ENCODE data around the gene TESMIN. TPM values are rescaled to one million over a fixed set of nuclear protein-coding genes. Genes with fewer than 3 reads are reported as not detected.

TESMIN gene
- total and polyA plus RNA-seq, 8 donors = 1.0 to 16.3 (median 3.3) TPM

DNA sequence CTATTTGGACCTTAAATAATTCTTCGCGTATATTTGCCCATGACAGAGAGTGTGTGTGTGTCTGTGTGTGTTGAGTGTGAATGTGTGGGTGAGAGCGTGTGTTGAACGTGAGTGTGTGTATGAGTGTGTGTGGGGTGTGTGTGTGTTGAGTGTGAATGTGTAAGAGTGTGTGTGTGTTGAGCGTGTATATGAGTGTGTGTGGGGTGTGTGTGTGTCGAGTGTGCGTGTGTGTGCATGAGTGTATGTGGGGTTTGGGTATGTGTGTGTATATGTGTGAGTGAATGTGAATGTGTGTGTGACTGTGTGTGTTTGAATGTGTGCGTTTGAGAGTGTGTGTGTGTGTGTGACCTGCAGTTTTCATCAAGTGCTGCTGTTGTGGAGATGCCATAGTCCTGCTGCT, 40.2 kb downstream of the TESMIN start:
- H3K36me3 ChIP-seq = no peaks in the 10 kb centered on the region
- TF ChIP-seq CTCF (IDR thresholded peaks at IDR 0.05) (no peak), POLR2AphosphoS5 (IDR thresholded peaks at IDR 0.05) (no peak), POLR2A (IDR thresholded peaks at IDR 0.05) (no peak), EP300 (IDR thresholded peaks at IDR 0.05) (no peak)
- no peak overlapping the region for H3K27ac ChIP-seq
- H3K27me3 ChIP-seq = peaks cover 0 to 7% (median 3%) of the 10 kb centered on the region in 3 donors
- no peak overlapping the region for H3K4me3 ChIP-seq
- H3K4me1 ChIP-seq = peaks cover 0 to 4% (median 0%) of the 10 kb centered on the region in 4 donors
- intact Hi-C loops (cut with DNase I; ENCODE audit: low total_unique reads) = no loop called here
- DNase-seq = no peak
- 91 to 95% (median 95%) methylated on average over 8 of the region's 8 CpGs for WGBS, 5 donors
- H3K9me3 ChIP-seq = no peaks in the 10 kb centered on the region

- no peak for DNase-seq
- H3K4me1 ChIP-seq = peaks cover 0 to 4% (median 0%) of the 10 kb centered on the region in 4 donors
- H3K9me3 ChIP-seq = no peaks in the 10 kb centered on the region
- no peak for TF ChIP-seq CTCF (IDR thresholded peaks at IDR 0.05)
- TF ChIP-seq EP300 (IDR thresholded peaks at IDR 0.05) = no peak
- TF ChIP-seq POLR2A (IDR thresholded peaks at IDR 0.05) = no peak
- TF ChIP-seq POLR2AphosphoS5 (IDR thresholded peaks at IDR 0.05) = no peak
- no peak overlapping the region for H3K4me3 ChIP-seq
- no peaks in the 10 kb centered on the region for H3K36me3 ChIP-seq
- no peak overlapping the region for H3K27ac ChIP-seq
- 80 to 87% (median 84%) methylated on average over 11 of the region's 11 CpGs for WGBS, 5 donors
- H3K27me3 ChIP-seq = peaks cover 0 to 5% (median 3%) of the 10 kb centered on the region in 3 donors
- intact Hi-C loops (cut with DNase I; ENCODE audit: low total_unique reads) = no loop called here
Measured at GRCh38 chr11:68710409-68710808, 40.9 kb downstream of the TESMIN start.

DNA sequence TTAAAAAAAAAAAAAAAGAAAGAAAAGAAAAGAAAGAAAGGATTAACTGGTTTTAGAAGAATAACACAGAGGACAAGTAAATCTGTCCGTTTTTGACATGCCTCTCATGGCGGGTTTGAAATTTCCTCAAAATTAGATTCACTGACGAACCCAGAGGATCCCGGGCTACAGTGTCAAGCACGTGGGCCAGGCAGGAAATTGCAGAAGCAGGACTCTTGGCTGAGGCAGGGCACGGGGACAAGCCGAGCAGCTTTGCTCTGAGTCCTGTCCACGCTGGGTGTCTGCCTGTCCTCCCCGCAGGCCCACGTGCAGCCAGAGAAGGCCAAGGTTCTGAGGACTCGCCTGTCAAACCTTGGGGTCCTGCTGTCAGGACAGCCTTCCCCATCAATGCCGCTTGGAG, 42.3 kb downstream of the TESMIN start:
- H3K27ac ChIP-seq = no peak overlapping the region
- peaks cover 0 to 12% (median 3%) of the 10 kb centered on the region in 3 donors for H3K27me3 ChIP-seq
- peaks cover 0 to 3% (median 0%) of the 10 kb centered on the region in 4 donors for H3K4me1 ChIP-seq
- H3K9me3 ChIP-seq = no peaks in the 10 kb centered on the region
- TF ChIP-seq POLR2A (IDR thresholded peaks at IDR 0.05) = no peak
- no peak for TF ChIP-seq POLR2AphosphoS5 (IDR thresholded peaks at IDR 0.05)
- no peak for TF ChIP-seq EP300 (IDR thresholded peaks at IDR 0.05)
- no peaks in the 10 kb centered on the region for H3K36me3 ChIP-seq
- no peak overlapping the region for H3K4me3 ChIP-seq
- intact Hi-C loops (cut with DNase I; ENCODE audit: low total_unique reads) = no loop called here
- DNase-seq = no peak
- 84 to 93% (median 89%) methylated on average over 11 to 12 of the region's 12 CpGs for WGBS, 5 donors

DNA sequence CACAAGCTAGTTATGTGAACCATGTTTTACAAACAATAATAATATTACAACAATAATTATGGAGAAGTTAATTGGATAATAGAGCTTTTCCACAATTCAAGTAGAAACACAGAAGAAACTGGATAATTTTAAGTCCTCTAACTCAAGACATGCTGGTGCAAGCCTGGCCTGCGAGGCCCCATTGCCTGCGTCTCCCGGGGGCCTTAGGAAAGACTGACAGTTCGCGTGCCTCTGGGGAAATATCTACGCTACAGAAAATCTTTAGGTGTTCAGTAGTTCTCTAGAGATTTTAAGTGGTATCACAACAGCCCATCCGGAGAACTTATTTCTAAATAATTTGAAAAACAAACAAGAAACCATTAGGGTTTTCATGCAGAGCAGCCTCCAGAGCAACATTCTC, 43.8 kb downstream of the TESMIN start:
- 88 to 95% (median 93%) methylated on average over 7 of the region's 7 CpGs for WGBS, 5 donors
- no peak for DNase-seq
- Histone ChIP-seq H3K27me3 (peaks cover 0 to 21% (median 3%) of the 10 kb centered on the region in 3 donors), H3K9me3 (no peaks in the 10 kb centered on the region), H3K27ac (no peak overlapping the region), H3K36me3 (no peaks in the 10 kb centered on the region), H3K4me1 (no peaks in the 10 kb centered on the region), H3K4me3 (no peak overlapping the region)
- intact Hi-C loops (cut with DNase I; ENCODE audit: low total_unique reads) = no loop called here
- no peak for TF ChIP-seq EP300 (IDR thresholded peaks at IDR 0.05)
- no peak for TF ChIP-seq POLR2A (IDR thresholded peaks at IDR 0.05)
- no peak for TF ChIP-seq POLR2AphosphoS5 (IDR thresholded peaks at IDR 0.05)
- no peak for TF ChIP-seq CTCF (IDR thresholded peaks at IDR 0.05)

- 23 to 44% (median 31%) methylated on average over 12 to 16 of the region's 16 CpGs for WGBS, 5 donors
Measured at GRCh38 chr11:68704887-68705286, 46.4 kb downstream of the TESMIN start.

More at GRCh38 chr11:68704887-68705286, 46.4 kb downstream of the TESMIN start:
- Histone ChIP-seq H3K36me3 (no peaks in the 10 kb centered on the region), H3K9me3 (no peaks in the 10 kb centered on the region), H3K4me1 (no peaks in the 10 kb centered on the region), H3K27ac (no peak overlapping the region), H3K27me3 (peaks cover 0 to 35% (median 3%) of the 10 kb centered on the region in 3 donors), H3K4me3 (no peak overlapping the region)
- intact Hi-C loops (cut with DNase I; ENCODE audit: low total_unique reads) = no loop called here
- TF ChIP-seq EP300 (IDR thresholded peaks at IDR 0.05) (no peak), POLR2A (IDR thresholded peaks at IDR 0.05) (no peak), CTCF (IDR thresholded peaks at IDR 0.05) (no peak), POLR2AphosphoS5 (IDR thresholded peaks at IDR 0.05) (no peak)
- DNase-seq = no peak
